Measurements from ENCODE around the gene CORO1A.
"Not testable (repeated sequence)": the region's sequence is repeated elsewhere in the genome, so short reads cannot be mapped to it uniquely, and the experiment has no call there.

Gene CORO1A

GRCh38 chr16:30205541-30206236 lies 22.3 kb downstream of the CORO1A start:
- not testable (repeated sequence) for DNase-seq (ENCODE audit: low read depth)

- DNase-seq (ENCODE audit: low read depth): not testable (repeated sequence)
These were observed 22.9 kb downstream of the CORO1A start for GRCh38 chr16:30206252-30206651.

- DNase-seq (ENCODE audit: low read depth): not testable (repeated sequence)
These were observed 23.8 kb downstream of the CORO1A start for GRCh38 chr16:30207063-30207704.

- DNase-seq (ENCODE audit: low read depth): not testable (repeated sequence)
These were observed 25.6 kb downstream of the CORO1A start for GRCh38 chr16:30209032-30209431.

GRCh38 chr16:30211414-30211813 lies 28.0 kb downstream of the CORO1A start:
- DNase-seq (ENCODE audit: low read depth): not testable (repeated sequence)

- not testable (repeated sequence) for DNase-seq (ENCODE audit: low read depth)
These were observed 33.7 kb downstream of the CORO1A start for GRCh38 chr16:30217082-30217481.

Measured in EH (cell line).